HG03520 (cell line): ENCODE results near the gene CPAMD8.

Experiments used
- ATAC-seq: cut with Tn5 transposase; IDR thresholded peaks from one replicate; pipeline ENCODE4 v1.9.1; 2021; ENCODE audit warnings: mild to moderate bottlenecking, moderate library complexity; ENCODE audit not compliant: unreplicated experiment

Gene CPAMD8

GRCh38 chr19:16896146-16897028 is 130.2 kb downstream of the CPAMD8 start:
- peak; percentile 27 for ATAC-seq

- ATAC-seq = no peak
Measured at GRCh38 chr19:16895467-16896145, 131.0 kb downstream of the CPAMD8 start.

GRCh38 chr19:16894080-16894479 is 132.5 kb downstream of the CPAMD8 start:
- ATAC-seq = no peak

- no peak for ATAC-seq
Measured at GRCh38 chr19:16893686-16893989, 133.0 kb downstream of the CPAMD8 start.

GRCh38 chr19:16892868-16893685 is 133.5 kb downstream of the CPAMD8 start:
- no peak for ATAC-seq

- ATAC-seq = no peak
Measured at GRCh38 chr19:16892436-16892835, 134.2 kb downstream of the CPAMD8 start.

GRCh38 chr19:16891696-16892382 is 134.8 kb downstream of the CPAMD8 start:
- ATAC-seq = no peak

GRCh38 chr19:16890461-16891184 is 136.0 kb downstream of the CPAMD8 start:
- no peak for ATAC-seq

GRCh38 chr19:16889883-16890460 is 136.6 kb downstream of the CPAMD8 start:
- no peak for ATAC-seq

- no peak for ATAC-seq
Measured at GRCh38 chr19:16889366-16889882, 137.2 kb downstream of the CPAMD8 start.

GRCh38 chr19:16888629-16889365 is 137.8 kb downstream of the CPAMD8 start, which contains the start of gene F2RL3:
Gene F2RL3, plus strand, starts transcription at chr19:16888999. Its CDS starts 191 bp downstream, at chr19:16889190.
- ATAC-seq = no peak

GRCh38 chr19:16887353-16888265 is 139.0 kb downstream of the CPAMD8 start:
- no peak for ATAC-seq

GRCh38 chr19:16886305-16886880 is 140.2 kb downstream of the CPAMD8 start:
- ATAC-seq = no peak

- ATAC-seq = no peak
Measured at GRCh38 chr19:16885166-16885565, 141.4 kb downstream of the CPAMD8 start.

- no peak for ATAC-seq
Measured at GRCh38 chr19:16883522-16883921, 143.1 kb downstream of the CPAMD8 start.

GRCh38 chr19:16882146-16882545 is 144.5 kb downstream of the CPAMD8 start:
- ATAC-seq = no peak

- ATAC-seq = no peak
Measured at GRCh38 chr19:16880884-16881554, 145.6 kb downstream of the CPAMD8 start.
